Epithelial cell of proximal tubule (primary cell): ENCODE measurements around the gene GPD2. TPM values are rescaled to one million over a fixed set of nuclear protein-coding genes. Genes with fewer than 3 reads are reported as not detected.
"Not testable (repeated sequence)": the region's sequence is repeated elsewhere in the genome, so short reads cannot be mapped to it uniquely, and the experiment has no call there.

Experiments used
- DNase-seq: peaks from one replicate; pipeline ENCODE4 v3.0.0-alpha.2; 2011; ENCODE audit warnings: low read depth
- H3K4me3 ChIP-seq: 2 replicates; pipeline ENCODE4 v1.5.1; 2011; ENCODE audit warnings: low read depth, mild to moderate bottlenecking, low read length
- CTCF ChIP-seq: conservative IDR thresholded peaks from 2 replicates; pipeline ENCODE4 v1.5.1; 2012; ENCODE audit warnings: low read depth, mild to moderate bottlenecking, low read length
- total RNA-seq: library from RNA; depleted of rRNA; stranded (reverse); fragments of >200 nt; gene quantifications from 2 replicates; pipeline ENCODE4 v1.2.3, GENCODE V29; 2015

Gene GPD2
- total RNA-seq, 1 donor from 2014 or later, result 22.4 TPM

DNA sequence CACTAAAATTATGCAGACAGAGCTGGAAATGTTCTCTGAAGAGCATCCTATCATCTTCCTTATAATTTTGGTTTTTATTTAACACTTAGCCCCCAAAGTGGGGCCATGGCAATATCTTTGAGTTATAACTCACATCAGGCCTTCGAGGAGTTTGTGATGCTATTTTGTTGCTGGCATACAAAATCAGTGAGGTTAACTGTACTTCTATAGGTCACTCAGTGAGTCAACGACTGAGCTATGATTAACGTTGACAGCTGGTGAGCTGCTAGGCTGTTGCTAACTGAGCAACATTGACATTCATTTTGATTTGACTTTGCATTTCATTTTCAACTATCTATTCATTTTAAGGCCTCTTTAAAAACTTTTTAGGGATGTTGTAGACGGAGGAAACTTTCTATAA is 50.0 kb downstream of the GPD2 start:
- no peak for TF ChIP-seq CTCF
- DNase-seq, result no peak
- H3K4me3 ChIP-seq, result no peak overlapping the region

DNA sequence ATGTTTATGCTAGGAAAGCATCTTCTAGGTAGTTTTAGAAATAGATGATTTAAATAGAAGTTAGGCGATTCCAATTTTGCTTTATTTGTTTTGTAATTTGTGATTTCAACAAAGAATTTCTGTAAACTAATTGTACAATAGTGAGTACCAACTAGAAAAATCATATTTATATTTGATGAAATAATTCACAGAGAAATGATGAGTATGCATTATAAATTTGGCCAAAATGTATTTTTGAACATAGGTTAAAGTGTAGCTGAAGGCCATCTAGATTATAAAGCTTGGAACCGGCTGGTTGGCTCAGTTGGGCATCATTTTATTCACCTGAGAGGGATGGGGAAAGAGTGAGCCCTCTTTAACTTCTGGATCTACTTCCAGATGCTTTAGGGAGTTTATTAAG is 50.4 kb downstream of the GPD2 start:
- no peak for DNase-seq
- TF ChIP-seq CTCF, result no peak
- H3K4me3 ChIP-seq, result no peak overlapping the region

DNA sequence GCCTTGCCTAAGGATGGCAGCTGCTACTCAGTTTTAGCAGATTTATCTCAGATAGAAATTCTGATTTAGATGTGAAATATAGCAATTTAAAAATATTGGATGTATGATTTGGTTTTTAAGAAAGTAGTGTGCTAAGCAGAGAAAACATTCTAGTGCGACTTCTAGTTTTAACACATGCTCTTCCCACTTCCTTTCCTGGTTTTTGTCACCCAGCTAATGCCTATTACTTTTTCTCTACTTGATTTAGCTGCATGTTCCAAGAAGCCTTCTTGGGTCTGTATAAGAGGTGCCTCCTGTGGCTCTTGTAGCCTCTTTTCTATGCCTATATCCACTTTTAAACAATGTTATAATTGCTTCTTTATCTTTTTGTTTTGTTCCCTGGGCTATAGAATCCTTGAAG is 53.0 kb downstream of the GPD2 start:
- no peak for DNase-seq
- no peak overlapping the region for H3K4me3 ChIP-seq
- no peak for TF ChIP-seq CTCF

DNA sequence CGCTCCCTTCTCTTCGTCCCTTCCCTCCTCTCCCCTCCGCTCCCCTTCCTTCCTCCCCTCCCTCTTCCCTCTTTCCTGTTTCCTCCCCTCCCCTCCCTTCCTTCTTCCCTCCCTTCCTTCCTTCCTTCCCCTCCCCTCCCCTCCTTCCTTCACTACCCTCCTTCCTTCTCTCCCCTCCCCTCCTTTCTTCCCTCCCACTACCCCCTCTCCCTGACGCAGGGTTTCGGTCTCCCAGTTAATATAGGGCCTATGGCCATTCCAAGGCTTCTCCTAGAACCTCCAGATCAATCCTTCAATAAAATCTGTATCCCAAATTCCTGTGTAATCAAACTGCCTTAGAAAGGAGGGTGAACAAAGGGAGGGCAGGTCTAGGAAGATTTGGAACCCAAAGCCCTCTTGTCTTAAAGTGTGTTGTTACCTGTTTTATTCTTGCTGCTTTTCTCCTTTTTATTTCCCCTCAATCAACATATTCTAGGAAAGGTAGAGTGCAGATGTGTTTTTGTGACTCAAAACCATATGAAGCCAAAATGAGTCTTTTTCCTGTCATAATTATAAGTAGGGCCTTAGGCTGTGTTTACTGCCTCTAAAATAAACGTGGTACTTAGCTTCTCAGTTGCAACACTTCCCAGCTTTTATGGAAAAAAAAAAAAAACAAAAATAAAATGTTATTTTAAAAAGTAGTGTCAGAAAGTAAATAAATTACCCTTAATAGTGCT is 53.7 kb downstream of the GPD2 start:
- DNase-seq, result no peak
- TF ChIP-seq CTCF, result no peak
- H3K4me3 ChIP-seq, result no peak overlapping the region

- no peak for DNase-seq
- H3K4me3 ChIP-seq, result no peak overlapping the region
- no peak for TF ChIP-seq CTCF
These were observed 54.3 kb downstream of the GPD2 start for GRCh38 chr2:156490466-156490840.

DNA sequence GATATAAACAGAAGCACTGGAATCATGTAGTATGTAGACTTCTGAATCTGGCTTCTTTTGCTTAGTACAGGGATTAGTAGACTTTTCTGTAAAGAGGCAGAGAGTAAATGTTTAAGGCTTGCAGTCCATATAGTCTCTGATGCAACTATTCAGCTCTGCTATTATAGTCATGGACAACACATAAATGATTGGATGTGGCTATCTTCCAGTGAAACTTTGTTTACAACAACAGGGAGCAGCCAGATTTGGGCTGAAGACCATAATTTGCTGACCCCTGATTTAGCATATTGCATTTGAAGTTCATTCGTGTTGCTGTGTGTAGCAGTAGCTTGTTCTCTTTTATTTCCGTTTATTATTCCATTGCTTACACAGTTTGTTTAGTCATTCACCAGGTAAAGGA is 55.0 kb downstream of the GPD2 start:
- H3K4me3 ChIP-seq, result no peak overlapping the region
- no peak for TF ChIP-seq CTCF
- no peak for DNase-seq

DNA sequence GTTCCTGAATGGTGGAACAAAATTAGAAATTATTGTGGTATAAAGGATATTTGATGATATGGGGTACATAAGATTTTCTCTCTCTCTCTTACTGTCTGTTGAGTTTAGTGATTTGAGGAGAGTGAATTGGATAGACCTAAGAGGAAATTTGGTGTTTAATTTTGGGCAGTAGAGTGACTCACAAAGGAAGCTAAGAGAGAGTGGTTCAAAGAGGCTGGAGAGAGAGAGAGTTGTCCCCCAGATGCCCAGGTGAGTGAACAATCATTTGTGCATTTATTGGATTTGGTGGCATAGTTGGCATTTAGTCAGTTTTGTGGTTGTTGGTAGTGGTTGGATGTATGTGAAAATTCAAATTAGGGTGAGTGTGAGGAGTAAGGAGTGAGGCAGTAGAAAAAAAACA is 56.8 kb downstream of the GPD2 start:
- no peak for TF ChIP-seq CTCF
- H3K4me3 ChIP-seq, result no peak overlapping the region
- no peak for DNase-seq

DNA sequence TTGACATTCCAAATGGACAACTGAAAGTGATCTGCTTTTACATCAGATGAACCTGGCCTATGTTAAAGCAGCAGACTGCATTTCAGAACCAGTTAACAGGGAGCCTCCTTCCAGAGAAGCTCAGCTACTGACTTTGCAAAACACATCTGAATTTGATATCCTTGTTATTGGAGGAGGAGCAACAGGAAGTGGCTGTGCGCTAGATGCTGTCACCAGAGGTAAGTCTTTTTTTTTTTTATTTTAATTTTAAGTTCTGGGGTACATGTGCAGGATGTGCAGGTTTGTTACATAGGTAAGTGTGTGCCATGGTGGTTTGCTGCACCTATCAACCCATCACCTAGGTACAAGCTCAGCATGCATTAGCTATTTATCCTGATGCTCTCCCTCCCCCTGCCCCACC is 59.8 kb downstream of the GPD2 start:
- DNase-seq, H3K4me3 ChIP-seq: not testable (repeated sequence)
